Neural cell (in vitro differentiated cells): ENCODE data around the gene HLCS. TPM values are rescaled to one million over a fixed set of nuclear protein-coding genes. Genes with fewer than 3 reads are reported as not detected.

Experiments used
- H2AFZ ChIP-seq: fragments of 200-600, 300-800 bp; sonication (generic), shearing (Covaris generic); 2 replicates; pipeline ENCODE4 v1.6.0; 2014; ENCODE audit warnings: low read depth, mild to moderate bottlenecking, antibody characterized with exemption, low read length, moderate library complexity
- H3F3A ChIP-seq: fragments of 200-600 bp; shearing (Covaris generic); 2 replicates; pipeline ENCODE4 v1.6.1; 2016; ENCODE audit warnings: mild to moderate bottlenecking, moderate library complexity, mixed read lengths, antibody characterized with exemption, low read length; ENCODE audit not compliant: insufficient read depth, poor library complexity, severe bottlenecking
- H3K27ac ChIP-seq: fragments of 200-600, 300-800 bp; sonication (generic), shearing (Covaris generic); 2 replicates; pipeline ENCODE4 v1.5.1; 2014; ENCODE audit warnings: mild to moderate bottlenecking, low read length, moderate library complexity
- H3K27me3 ChIP-seq: fragments of 300-800, 200-600 bp; sonication (generic), shearing (Covaris generic); 2 replicates; pipeline ENCODE4 v1.6.0; 2014; ENCODE audit warnings: mild to moderate bottlenecking, low read depth, low read length, moderate library complexity; ENCODE audit not compliant: insufficient read depth
- H3K36me3 ChIP-seq: fragments of 300-800, 200-600 bp; sonication (generic), shearing (Covaris generic); 2 replicates; pipeline ENCODE4 v1.5.1; 2014; ENCODE audit warnings: mild to moderate bottlenecking, antibody characterized with exemption, low read length, moderate library complexity; ENCODE audit not compliant: insufficient read depth
- H3K4me2 ChIP-seq: fragments of 300-800, 200-600 bp; sonication (generic), shearing (Covaris generic); 2 replicates; pipeline ENCODE4 v1.6.0; 2014; ENCODE audit warnings: mild to moderate bottlenecking, low read length
- H3K4me3 ChIP-seq: fragments of 300-800, 200-600 bp; sonication (generic), shearing (Covaris generic); 2 replicates; pipeline ENCODE4 v1.5.1; 2014; ENCODE audit warnings: mild to moderate bottlenecking, low read length, moderate library complexity
- H3K79me2 ChIP-seq: fragments of 200-600 bp; shearing (Covaris generic); replicated peaks from 2 replicates; pipeline ENCODE4 v1.6.0; 2014; ENCODE audit warnings: mild to moderate bottlenecking, low read length, moderate library complexity; ENCODE audit not compliant: insufficient read depth
- H3K9ac ChIP-seq: fragments of 300-800, 200-600 bp; sonication (generic), shearing (Covaris generic); 2 replicates; pipeline ENCODE4 v1.6.1; 2016; ENCODE audit warnings: mild to moderate bottlenecking, low read length, mixed read lengths
- H3K9me2 ChIP-seq: fragments of 200-600 bp; shearing (Covaris generic); 2 replicates; pipeline ENCODE4 v1.6.1; 2016; ENCODE audit warnings: mild to moderate bottlenecking, low read length, mixed read lengths; ENCODE audit not compliant: insufficient read depth
- H3K9me3 ChIP-seq: fragments of 200-600, 300-800 bp; sonication (generic), shearing (Covaris generic); 2 replicates; pipeline ENCODE4 v1.6.1; 2016; ENCODE audit warnings: mild to moderate bottlenecking, mixed run types, low read length, moderate library complexity, mixed read lengths
- H4K20me1 ChIP-seq: fragments of 200-600 bp; shearing (Covaris generic); 2 replicates; pipeline ENCODE4 v1.6.1; 2016; ENCODE audit warnings: mild to moderate bottlenecking, mixed run types; ENCODE audit not compliant: insufficient read depth
- EP300 ChIP-seq: fragments of 450-650 bp; conservative IDR thresholded peaks from 2 replicates; pipeline ENCODE4 v1.6.1; 2014; ENCODE audit warnings: antibody characterized with exemption, mild to moderate bottlenecking, moderate library complexity; ENCODE audit not compliant: poor library complexity, severe bottlenecking
- EZH2 ChIP-seq: fragments of 200-600, 300-800 bp; shearing (Covaris generic), sonication (generic); IDR thresholded peaks from 2 replicates; pipeline ENCODE4 v1.6.1; 2014; ENCODE audit warnings: antibody characterized with exemption, low read length, borderline replicate concordance, mild to moderate bottlenecking; ENCODE audit not compliant: insufficient read depth, poor library complexity, severe bottlenecking
- MXI1 ChIP-seq: fragments of 450-650 bp; conservative IDR thresholded peaks from 2 replicates; pipeline ENCODE4 v1.6.1; 2014; ENCODE audit warnings: antibody characterized with exemption, mild to moderate bottlenecking; ENCODE audit not compliant: poor library complexity, severe bottlenecking
- POLR2AphosphoS5 ChIP-seq: IDR thresholded peaks from 2 replicates; pipeline ENCODE4 v1.6.1; 2012
- RAD21 ChIP-seq: fragments of 450-650 bp; conservative IDR thresholded peaks from 2 replicates; pipeline ENCODE4 v1.6.1; 2014; ENCODE audit warnings: antibody characterized with exemption, mild to moderate bottlenecking, moderate library complexity
- SMC3 ChIP-seq: fragments of 450-650 bp; conservative IDR thresholded peaks from 2 replicates; pipeline ENCODE4 v1.6.1; 2014; ENCODE audit warnings: antibody characterized with exemption, mild to moderate bottlenecking, moderate library complexity; ENCODE audit not compliant: poor library complexity
- TAF1 ChIP-seq: IDR thresholded peaks from 2 replicates; pipeline ENCODE4 v1.6.1; 2012; ENCODE audit warnings: low read depth
- polyA plus RNA-seq: library from polyadenylated mRNA; depleted of rRNA; stranded (reverse); fragments of >200 nt; gene quantifications from 2 replicates; pipeline ENCODE4 v1.2.3, GENCODE V29; 2014
- TF ChIP-seq, protein P1 (sequence below): fragments of 450-650 bp; IDR thresholded peaks from 2 replicates; pipeline ENCODE4 v1.5.1; 2014; ENCODE audit warnings: antibody characterized with exemption, mild to moderate bottlenecking, moderate library complexity; ENCODE audit not compliant: poor library complexity, severe bottlenecking
- TF ChIP-seq, protein P2 (sequence below): IDR thresholded peaks from 2 replicates; pipeline ENCODE4 v1.6.1; 2012; ENCODE audit warnings: borderline replicate concordance

HLCS gene
- polyA plus RNA-seq, 1 donor from 2014 or later = 12.1 TPM

DNA sequence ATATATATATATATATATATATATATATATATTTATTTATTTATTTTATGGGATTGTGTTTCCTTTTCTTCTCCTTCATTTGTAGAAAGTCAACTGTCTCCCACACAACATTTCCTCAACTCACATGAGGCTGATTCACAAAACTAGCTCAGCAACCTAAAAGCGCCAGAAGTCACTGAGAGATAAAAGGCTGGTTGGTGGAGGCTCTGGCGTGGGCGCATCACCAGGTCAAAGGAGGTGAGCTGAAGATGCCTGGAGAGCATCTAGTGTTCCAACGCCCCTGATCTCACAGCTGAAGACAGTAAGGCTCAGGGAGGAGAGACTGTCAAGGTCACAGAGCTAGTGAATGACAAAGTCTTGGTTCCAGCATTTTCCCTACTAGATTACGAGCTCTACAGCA, 78.0 kb downstream of the HLCS start:
- H3K36me3 ChIP-seq = no peaks in the 10 kb centered on the region
- H2AFZ ChIP-seq = no peak overlapping the region
- H3K9me3 ChIP-seq = peaks cover 13% of the 10 kb centered on the region
- no peak for TF ChIP-seq EP300
- no peak for TF ChIP-seq POLR2AphosphoS5
- TF ChIP-seq RAD21 = no peak
- TF ChIP-seq, protein P1, sequence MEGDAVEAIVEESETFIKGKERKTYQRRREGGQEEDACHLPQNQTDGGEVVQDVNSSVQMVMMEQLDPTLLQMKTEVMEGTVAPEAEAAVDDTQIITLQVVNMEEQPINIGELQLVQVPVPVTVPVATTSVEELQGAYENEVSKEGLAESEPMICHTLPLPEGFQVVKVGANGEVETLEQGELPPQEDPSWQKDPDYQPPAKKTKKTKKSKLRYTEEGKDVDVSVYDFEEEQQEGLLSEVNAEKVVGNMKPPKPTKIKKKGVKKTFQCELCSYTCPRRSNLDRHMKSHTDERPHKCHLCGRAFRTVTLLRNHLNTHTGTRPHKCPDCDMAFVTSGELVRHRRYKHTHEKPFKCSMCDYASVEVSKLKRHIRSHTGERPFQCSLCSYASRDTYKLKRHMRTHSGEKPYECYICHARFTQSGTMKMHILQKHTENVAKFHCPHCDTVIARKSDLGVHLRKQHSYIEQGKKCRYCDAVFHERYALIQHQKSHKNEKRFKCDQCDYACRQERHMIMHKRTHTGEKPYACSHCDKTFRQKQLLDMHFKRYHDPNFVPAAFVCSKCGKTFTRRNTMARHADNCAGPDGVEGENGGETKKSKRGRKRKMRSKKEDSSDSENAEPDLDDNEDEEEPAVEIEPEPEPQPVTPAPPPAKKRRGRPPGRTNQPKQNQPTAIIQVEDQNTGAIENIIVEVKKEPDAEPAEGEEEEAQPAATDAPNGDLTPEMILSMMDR = no peak
- no peak for TF ChIP-seq MXI1
- no peak for TF ChIP-seq EZH2
- TF ChIP-seq, protein P2, sequence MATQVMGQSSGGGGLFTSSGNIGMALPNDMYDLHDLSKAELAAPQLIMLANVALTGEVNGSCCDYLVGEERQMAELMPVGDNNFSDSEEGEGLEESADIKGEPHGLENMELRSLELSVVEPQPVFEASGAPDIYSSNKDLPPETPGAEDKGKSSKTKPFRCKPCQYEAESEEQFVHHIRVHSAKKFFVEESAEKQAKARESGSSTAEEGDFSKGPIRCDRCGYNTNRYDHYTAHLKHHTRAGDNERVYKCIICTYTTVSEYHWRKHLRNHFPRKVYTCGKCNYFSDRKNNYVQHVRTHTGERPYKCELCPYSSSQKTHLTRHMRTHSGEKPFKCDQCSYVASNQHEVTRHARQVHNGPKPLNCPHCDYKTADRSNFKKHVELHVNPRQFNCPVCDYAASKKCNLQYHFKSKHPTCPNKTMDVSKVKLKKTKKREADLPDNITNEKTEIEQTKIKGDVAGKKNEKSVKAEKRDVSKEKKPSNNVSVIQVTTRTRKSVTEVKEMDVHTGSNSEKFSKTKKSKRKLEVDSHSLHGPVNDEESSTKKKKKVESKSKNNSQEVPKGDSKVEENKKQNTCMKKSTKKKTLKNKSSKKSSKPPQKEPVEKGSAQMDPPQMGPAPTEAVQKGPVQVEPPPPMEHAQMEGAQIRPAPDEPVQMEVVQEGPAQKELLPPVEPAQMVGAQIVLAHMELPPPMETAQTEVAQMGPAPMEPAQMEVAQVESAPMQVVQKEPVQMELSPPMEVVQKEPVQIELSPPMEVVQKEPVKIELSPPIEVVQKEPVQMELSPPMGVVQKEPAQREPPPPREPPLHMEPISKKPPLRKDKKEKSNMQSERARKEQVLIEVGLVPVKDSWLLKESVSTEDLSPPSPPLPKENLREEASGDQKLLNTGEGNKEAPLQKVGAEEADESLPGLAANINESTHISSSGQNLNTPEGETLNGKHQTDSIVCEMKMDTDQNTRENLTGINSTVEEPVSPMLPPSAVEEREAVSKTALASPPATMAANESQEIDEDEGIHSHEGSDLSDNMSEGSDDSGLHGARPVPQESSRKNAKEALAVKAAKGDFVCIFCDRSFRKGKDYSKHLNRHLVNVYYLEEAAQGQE = no peak
- no peak for TF ChIP-seq TAF1
- TF ChIP-seq SMC3 = no peak
- no peaks in the 10 kb centered on the region for H3F3A ChIP-seq
- H3K79me2 ChIP-seq = no peaks in the 10 kb centered on the region
- no peak overlapping the region for H3K9ac ChIP-seq
- no peak overlapping the region for H3K4me3 ChIP-seq
- no peaks in the 10 kb centered on the region for H3K27me3 ChIP-seq
- H3K9me2 ChIP-seq = no peaks in the 10 kb centered on the region
- H4K20me1 ChIP-seq = no peaks in the 10 kb centered on the region
- no peak overlapping the region for H3K4me2 ChIP-seq
- no peak overlapping the region for H3K27ac ChIP-seq

DNA sequence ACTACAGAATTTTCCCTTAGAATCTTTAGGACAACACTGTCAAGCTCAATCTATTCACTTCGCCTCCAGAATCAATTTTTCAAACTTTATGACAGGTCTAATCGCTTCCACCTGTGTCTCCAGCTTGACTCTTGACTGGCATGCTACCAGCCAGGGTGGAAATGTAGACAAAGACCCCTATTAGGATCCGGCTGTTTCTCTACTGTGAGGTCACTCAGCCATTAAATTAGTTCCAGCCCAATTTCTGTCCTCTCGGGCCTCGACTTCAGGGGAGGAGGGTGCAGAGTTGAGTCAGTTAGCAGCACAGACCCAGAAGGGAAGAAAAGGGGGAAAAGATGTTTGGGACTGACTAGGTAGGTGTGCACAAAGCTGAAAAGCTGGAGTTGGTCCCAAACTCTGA, 78.5 kb downstream of the HLCS start:
- no peaks in the 10 kb centered on the region for H3K9me2 ChIP-seq
- no peak for TF ChIP-seq EP300
- TF ChIP-seq EZH2 = no peak
- TF ChIP-seq, protein P2 = no peak
- no peaks in the 10 kb centered on the region for H3K79me2 ChIP-seq
- no peak overlapping the region for H2AFZ ChIP-seq
- H3K27ac ChIP-seq = no peak overlapping the region
- peaks cover 16% of the 10 kb centered on the region for H3K9me3 ChIP-seq
- H4K20me1 ChIP-seq = no peaks in the 10 kb centered on the region
- no peaks in the 10 kb centered on the region for H3K36me3 ChIP-seq
- H3K27me3 ChIP-seq = no peaks in the 10 kb centered on the region
- H3F3A ChIP-seq = no peaks in the 10 kb centered on the region
- H3K4me2 ChIP-seq = no peak overlapping the region
- H3K9ac ChIP-seq = no peak overlapping the region
- no peak overlapping the region for H3K4me3 ChIP-seq
